Measurements from ENCODE around the gene CREB3L2.

GRCh38 chr7:138029941-138030340 lies 28.1 kb upstream of the CREB3L2 start:
- no peak for TF ChIP-seq POLR2AphosphoS5 (IDR thresholded peaks at IDR 0.05; ENCODE audit: low read depth, low read length)
- no peak for TF ChIP-seq POLR2A (IDR thresholded peaks at IDR 0.05; ENCODE audit: low read depth, low read length)

All from GM12892 (cell line).